NCI-H1092 (cell line): ENCODE measurements around the gene CSNK2A1.
A peak's percentile ranks its signal among the peaks of the same experiment; 100 is the strongest.

Experiments
- DNase-seq: peaks from one replicate; lab custom pipeline; 2025; lab: John Stamatoyannopoulos, UW

CSNK2A1 gene

DNA sequence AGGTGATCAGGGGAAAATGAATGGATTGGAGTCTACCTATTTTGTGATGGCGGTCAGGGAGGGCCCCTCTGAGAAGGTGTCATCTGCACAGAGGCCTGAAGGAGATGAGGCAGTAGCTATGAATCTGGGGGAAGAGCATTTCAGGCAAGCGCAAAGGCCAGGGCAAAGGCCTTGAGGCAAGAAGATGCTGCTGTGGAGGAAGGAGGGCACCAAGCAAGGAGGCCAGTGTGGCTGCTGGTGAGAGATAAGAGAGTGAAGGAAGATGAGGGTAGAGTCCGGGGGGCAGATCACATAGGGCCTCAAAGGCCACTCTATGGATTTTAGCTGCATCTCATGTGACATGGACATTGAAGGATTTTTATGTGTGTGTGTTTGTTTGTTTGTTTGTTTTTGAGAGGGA is 20.6 kb upstream of the CSNK2A1 start:
- DNase-seq, result no peak

DNA sequence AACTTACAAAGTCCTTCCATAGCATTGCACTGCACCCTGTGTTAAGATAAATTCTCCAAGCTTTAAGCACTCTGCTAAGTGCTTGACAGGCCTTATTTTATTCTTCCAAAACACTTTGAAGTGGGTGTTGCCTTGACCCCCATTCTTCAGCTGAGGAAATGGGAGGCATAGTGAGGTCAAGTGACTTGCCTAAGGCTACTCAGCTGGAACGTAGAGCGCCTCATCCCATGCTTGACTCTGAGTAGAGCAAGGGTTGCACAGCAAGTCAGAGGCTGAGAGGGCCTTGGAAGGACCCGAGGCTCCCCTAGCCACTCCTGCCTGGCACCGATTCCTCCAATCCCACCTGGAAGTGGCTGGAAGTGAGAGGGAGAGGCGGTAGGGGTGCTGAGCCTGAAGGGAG is 19.6 kb upstream of the CSNK2A1 start:
- no peak for DNase-seq

- DNase-seq, result no peak
These were observed 18.8 kb upstream of the CSNK2A1 start for GRCh38 chr20:562232-562897.

GRCh38 chr20:561437-562231 is 18.0 kb upstream of the CSNK2A1 start:
- peak; percentile 25 for DNase-seq

DNA sequence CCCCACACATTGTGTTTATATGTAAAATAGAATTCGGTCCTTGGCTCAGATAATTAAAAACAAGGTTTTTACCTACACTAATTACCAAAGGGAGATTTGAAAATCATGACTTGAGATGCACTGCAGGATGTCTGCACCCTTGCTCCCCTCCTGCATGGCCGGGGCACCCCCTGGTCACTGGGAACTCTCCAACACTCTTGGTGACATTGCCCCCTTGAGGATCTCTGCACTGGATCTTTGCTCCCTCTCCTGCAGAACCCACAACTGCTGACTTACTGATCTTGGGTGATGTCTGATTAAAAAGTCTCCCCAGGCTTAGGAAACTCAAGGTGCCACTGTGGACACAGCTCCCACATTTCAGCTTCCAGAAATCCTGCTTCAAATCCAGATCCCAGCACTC is 17.1 kb upstream of the CSNK2A1 start:
- DNase-seq, result no peak

DNA sequence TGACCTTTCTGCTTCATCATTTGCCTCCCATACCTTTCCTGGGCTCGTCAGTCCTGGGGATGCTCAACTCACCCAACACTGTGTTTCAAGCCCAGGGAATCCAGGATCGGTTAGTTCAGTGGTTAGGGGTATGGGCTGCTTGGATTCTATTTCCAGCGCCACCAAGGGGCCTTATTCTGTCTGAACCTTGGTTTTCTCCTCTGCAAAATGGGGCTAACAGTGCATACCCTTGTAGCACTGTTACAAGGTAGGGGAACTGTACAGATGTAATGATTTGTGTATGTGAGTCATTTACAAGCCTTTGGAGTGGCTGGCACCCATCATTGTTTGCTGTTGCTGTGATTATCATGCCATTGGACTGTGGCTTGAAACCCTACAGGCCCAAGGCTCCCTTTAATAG is 14.5 kb upstream of the CSNK2A1 start:
- no peak for DNase-seq

GRCh38 chr20:556984-557383 is 13.4 kb upstream of the CSNK2A1 start:
- no peak for DNase-seq

DNA sequence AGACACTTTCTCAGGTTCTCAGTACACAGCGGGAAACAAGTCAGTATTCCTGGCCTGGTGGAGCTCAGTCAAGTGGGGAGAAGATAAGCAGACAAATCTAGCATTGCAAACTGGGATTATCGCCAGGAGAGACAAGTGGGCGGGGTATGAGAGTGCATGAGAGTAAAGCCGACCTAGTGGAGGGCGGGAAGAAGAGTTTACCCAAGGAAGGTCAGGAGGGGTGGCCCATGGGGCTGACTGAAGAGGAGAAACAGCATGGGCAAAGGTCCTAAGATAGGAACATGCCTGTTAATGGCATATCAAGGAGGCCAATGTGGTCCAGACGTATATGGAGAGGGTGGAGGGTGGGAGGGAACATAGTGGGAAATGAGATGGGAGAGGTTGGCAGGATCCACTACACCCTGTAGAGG is 12.4 kb upstream of the CSNK2A1 start:
- peak; percentile 9 for DNase-seq

GRCh38 chr20:550611-551010 is 7.0 kb upstream of the CSNK2A1 start:
- DNase-seq, result no peak

DNA sequence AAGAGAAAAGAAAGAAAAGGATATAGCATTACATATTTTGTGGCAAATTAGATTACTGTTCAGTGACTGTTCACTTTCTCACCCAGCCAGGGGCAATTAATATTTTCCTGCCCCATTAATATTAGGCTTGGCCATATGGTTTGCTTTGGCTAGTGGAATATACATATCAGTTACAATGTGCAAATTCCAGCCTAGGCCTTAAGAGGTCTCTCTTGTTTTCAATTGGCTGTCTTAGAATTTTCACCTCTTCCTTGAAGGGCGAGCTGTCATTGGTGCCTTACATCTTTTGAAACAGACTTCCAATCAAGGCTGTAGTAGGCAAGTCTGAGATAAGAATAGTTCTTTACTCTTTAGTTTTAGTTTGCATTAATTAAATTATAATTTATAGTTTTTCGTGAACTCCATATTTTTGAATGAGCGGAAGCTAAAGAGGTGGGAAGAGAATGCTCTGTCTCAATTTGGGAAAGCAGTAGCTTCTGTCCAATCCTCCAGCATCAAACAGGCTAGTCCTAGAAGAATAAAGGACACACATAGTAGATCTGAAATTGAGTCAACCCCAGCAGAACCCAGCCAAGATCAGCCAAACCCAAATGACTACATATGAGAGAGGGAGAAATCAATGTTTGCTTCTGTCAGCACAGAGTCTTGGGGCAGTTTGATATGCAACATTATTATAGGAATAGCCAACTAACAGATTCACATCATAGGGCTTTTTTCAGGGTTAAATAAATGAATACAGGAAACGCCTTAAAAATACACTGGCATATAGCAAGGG is 6.3 kb upstream of the CSNK2A1 start:
- no peak for DNase-seq

DNA sequence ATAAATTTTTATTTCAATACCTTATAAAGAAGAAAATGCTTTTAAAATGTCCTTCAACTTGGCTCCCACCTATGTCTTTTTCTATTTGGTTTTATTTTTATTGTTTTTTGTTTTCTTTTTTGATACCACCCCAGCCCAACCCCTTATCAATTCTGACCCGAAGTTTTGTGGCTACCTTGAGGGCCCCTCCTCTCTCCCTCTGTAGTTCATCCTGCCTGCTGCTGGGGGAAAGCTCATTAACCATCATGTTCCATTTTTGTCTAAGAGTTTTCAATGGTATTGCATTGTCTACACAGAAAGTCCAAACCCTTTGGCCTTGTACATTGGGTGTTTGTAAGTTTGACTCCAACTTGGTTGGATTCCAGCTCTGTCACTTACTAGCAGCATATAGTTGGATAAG is 5.3 kb upstream of the CSNK2A1 start:
- DNase-seq, result no peak

- no peak for DNase-seq
These were observed 3.8 kb upstream of the CSNK2A1 start for GRCh38 chr20:547394-547793.

DNA sequence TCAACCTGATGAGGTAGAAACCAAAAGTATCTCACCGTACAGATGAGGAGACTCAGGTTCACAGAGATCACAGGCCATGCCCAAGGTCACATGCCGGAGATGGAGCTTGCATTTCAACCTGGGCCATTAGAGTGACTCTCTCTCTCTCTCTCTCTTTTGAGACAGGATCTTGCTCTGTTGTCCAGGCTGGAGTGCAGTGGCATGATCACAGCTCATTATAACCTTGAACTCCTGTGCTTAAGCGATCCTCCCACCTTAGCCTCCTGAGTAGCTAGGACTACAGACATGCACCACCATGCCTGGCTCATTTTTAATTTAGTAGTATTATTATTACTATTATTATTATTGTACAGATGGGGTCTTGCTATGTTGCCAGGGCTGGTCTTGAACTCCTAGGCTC is 2.8 kb upstream of the CSNK2A1 start:
- no peak for DNase-seq

- no peak for DNase-seq
These were observed 649 bp upstream of the CSNK2A1 start for GRCh38 chr20:544153-544725.

- peak; percentile 22 for DNase-seq
These were observed 717 bp downstream of the CSNK2A1 start for GRCh38 chr20:542777-543368.

DNA sequence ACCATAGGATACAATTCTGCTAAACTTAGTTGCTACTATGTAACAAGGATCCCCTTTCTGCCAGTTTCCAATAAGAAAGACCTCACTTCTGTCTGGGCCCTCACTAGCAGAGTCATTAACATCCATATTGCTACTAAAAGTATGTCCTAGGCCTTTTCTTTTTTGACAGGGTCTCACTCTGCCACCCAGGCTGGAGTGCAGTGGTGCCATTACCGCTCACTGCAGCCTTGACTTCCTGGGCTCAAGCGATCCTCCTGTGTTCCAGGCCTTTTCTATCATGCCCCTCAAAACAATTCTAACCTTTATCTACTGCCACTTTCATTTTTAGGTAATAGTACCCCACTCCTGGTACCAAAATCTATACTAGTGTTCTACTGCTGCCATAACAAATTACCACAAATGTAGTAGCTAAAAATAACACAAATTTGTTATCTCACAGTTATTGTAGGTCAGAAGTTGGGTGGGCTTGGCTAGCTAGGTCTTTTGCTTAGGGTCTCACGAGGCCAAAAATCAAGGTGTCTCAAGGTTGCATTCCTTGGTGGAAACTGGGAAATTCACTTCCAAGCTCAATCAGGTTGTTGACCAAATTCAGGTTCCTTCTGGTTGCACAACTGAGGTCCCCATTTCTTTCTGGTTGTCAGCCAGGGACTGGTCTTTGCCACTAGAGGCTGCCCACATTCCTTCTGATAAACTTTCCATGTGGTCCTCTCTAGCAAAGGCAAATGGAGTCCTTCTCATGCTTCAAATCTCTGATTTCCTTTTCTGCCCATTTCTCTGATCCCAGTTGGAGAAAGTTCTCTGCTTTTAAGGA is 3.0 kb downstream of the CSNK2A1 start:
- DNase-seq, result no peak

- DNase-seq, result no peak
These were observed 3.7 kb downstream of the CSNK2A1 start for GRCh38 chr20:539848-540247.

DNA sequence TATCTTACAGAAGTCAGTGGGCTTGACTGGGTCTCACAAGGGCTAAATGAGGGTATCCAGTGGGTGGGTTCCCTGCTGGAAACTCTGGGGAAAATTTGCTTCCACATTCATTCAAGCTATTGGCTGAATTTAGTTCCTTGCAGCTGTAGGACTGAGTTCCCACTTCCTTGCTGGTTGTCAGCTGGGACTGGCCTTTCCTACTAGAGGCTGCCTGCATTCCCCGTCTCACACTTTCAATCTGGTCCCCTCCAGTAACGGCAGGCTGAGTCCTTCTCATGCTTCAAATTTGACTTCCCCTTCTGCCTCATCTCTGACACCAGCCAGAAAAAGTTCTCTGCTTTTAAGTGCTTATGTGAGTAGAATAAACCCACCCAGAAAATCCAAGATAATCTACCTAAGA is 4.4 kb downstream of the CSNK2A1 start:
- DNase-seq, result no peak

DNA sequence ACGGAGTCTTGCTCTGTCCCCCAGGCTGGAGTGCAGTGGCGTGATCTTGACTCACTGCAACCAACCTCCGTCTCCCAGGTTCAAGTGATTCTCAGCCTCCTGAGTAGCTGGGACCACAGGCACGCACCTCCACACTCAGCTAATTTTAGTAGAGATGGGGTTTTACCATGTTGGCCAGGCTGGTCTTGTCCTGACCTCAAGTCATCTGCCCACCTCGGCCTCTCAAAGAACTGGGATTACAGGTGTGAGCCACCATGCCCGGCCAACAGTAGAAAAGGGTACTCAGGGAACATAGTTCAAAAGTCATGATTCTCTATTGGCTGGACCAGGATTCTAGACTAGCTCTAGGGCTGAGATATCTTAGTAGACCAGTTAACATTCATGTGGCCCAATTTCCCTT is 5.6 kb downstream of the CSNK2A1 start:
- DNase-seq, result no peak

DNA sequence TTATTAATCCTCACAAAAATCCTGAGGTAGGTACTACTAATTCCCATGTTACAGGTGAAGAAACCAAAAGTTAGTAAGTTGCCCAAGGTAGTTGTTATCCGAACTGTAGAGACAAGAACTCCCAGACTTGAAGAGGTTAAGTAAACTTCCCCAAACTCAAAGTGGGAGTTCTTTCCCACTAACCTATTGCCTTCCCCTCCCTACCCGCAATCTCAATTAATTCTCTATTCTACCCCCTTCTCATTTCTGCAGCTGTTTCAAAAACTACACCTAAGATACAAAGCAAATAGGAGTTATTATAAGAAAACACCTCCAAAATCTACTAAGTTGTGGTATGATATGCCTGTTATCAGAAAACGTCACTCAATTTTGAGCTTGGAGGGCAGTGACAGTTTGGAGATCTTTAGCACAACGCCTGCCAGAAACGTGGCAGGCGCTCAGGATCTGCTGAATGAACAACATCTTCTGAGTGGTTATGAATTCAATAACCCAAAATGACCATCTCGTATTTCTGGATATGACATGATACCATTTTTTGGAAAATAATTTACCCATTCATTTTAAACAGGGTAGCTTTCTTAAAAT is 7.1 kb downstream of the CSNK2A1 start:
- DNase-seq, result no peak

DNA sequence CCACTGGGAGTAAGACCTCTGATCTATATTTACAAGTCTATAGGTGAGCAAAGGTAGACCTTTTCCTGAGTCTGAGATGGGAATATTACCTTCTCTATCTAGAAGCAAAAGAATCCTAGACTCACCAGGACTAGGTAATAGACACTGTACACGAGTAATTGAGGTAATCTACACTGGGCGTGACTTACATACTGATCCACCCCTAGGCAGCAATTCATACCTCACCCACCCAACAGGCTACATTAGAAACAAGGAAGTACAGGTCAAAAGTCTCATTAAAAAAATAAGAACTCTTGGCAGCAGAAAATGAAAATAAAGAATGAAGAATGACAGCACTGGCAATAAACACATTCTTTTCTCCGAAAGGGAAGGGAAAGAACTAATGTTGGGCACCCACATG is 7.6 kb downstream of the CSNK2A1 start:
- no peak for DNase-seq
